H1 (cell line): ENCODE measurements around the gene CWC27. TPM values are rescaled to one million over a fixed set of nuclear protein-coding genes. Genes with fewer than 3 reads are reported as not detected.

Source experiments
- CTCF ChIA-PET: fragments of 300-600 bp; sonication (Branson Sonifier 250); formaldehyde crosslinking; loops from one replicate; lab custom pipeline; 2021; ENCODE audit not compliant: partially characterized antibody; lab: Charles Lee
- POLR2A ChIA-PET: fragments of 300-600 bp; sonication (Branson Sonifier 250); formaldehyde crosslinking; loops from one replicate; lab custom pipeline; 2021; ENCODE audit warnings: inconsistent platforms; ENCODE audit not compliant: partially characterized antibody; lab: Charles Lee
- DNase-seq, 2 experiments: peaks; one replicate each; pipeline versions ENCODE4 v3.0.0 to v3.0.0-alpha.2; 2010 to 2022; ENCODE audit warnings: low spot score in 2 of 2, low read depth in 1 of 2, mixed read lengths in 1 of 2
- FAIRE-seq: peaks from 2 replicates; lab custom pipeline; 2011; peaks lifted over from hg19 to GRCh38; lab: Jason Lieb, UNC
- H2AFZ ChIP-seq: 2 replicates; pipeline ENCODE4 v1.8.1; 2012; ENCODE audit warnings: low read length, inconsistent platforms
- H2AK5ac ChIP-seq: 2 replicates; pipeline ENCODE4 v1.6.1; 2013; ENCODE audit warnings: low read depth, low read length
- H2BK120ac ChIP-seq: replicated peaks from 2 replicates; pipeline ENCODE3; 2013; ENCODE audit warnings: low read depth, low read length, inconsistent platforms
- H2BK12ac ChIP-seq: 2 replicates; pipeline ENCODE4 v1.6.1; 2013; ENCODE audit warnings: low read depth, low read length
- H2BK15ac ChIP-seq: 2 replicates; pipeline ENCODE4 v1.6.1; 2013; ENCODE audit warnings: low read length
- H2BK20ac ChIP-seq: 2 replicates; pipeline ENCODE4 v1.6.1; 2013; ENCODE audit warnings: low read length
- H2BK5ac ChIP-seq: 2 replicates; pipeline ENCODE4 v1.6.1; 2013; ENCODE audit warnings: low read depth, low read length
- H3K14ac ChIP-seq: 2 replicates; pipeline ENCODE4 v1.6.1; 2013; ENCODE audit warnings: inconsistent platforms; ENCODE audit not compliant: insufficient read length
- H3K18ac ChIP-seq: 2 replicates; pipeline ENCODE4 v1.6.1; 2013; ENCODE audit warnings: low read length; ENCODE audit errors: extremely low read depth
- H3K23ac ChIP-seq: 2 replicates; pipeline ENCODE4 v1.6.1; 2013; ENCODE audit warnings: inconsistent platforms; ENCODE audit not compliant: insufficient read length
- H3K23me2 ChIP-seq: 2 replicates; pipeline ENCODE4 v1.6.1; 2013; ENCODE audit warnings: low read depth, low read length
- H3K27ac ChIP-seq: 2 replicates; pipeline ENCODE4 v1.6.1; 2011; ENCODE audit warnings: low read depth, low read length, inconsistent platforms
- H3K27me3 ChIP-seq, 4 experiments: replicated peaks in 1 of 4; 1 replicate in 1 of 4; 2 replicates in 3 of 4; pipeline versions ENCODE4 v1.6.1 to v1.8.1; 2011 to 2013; ENCODE audit warnings: low read length in 3 of 4, mild to moderate bottlenecking in 3 of 4, inconsistent platforms in 2 of 4, mixed read lengths in 2 of 4, moderate library complexity in 1 of 4; ENCODE audit not compliant: control insufficient read depth in 3 of 4, insufficient read depth in 3 of 4; ENCODE audit errors: extremely low read depth in 1 of 4
- H3K36me3 ChIP-seq, 4 experiments: 2 replicates each; pipeline versions ENCODE4 v1.6.1 to v1.8.1; 2011 to 2013; ENCODE audit warnings: mild to moderate bottlenecking in 4 of 4, low read length in 3 of 4, moderate library complexity in 2 of 4, control low read depth in 1 of 4, inconsistent platforms in 1 of 4; ENCODE audit not compliant: insufficient read depth in 4 of 4, control insufficient read depth in 2 of 4
- H3K4ac ChIP-seq: replicated peaks from 2 replicates; pipeline ENCODE3; 2013; ENCODE audit warnings: low read length, low read depth, mixed read lengths, inconsistent platforms; ENCODE audit not compliant: insufficient read length
- H3K4me1 ChIP-seq, 4 experiments: replicated peaks in 1 of 4; 1 replicate in 1 of 4; 2 replicates in 3 of 4; pipeline versions ENCODE4 v1.6.1 to v1.8.1; 2011 to 2013; ENCODE audit warnings: low read length in 3 of 4, inconsistent platforms in 2 of 4, mixed read lengths in 1 of 4; ENCODE audit not compliant: insufficient read depth in 4 of 4, control insufficient read depth in 3 of 4
- H3K4me2 ChIP-seq, 2 experiments: 2 replicates each; pipeline versions ENCODE4 v1.6.1 to v1.8.1; 2011 to 2013; ENCODE audit warnings: low read depth in 2 of 2, low read length in 2 of 2, control low read depth in 1 of 2, inconsistent platforms in 1 of 2, mild to moderate bottlenecking in 1 of 2; ENCODE audit not compliant: insufficient read depth in 1 of 2
- H3K4me3 ChIP-seq, 4 experiments: fragments of 200-600, 300-600 bp in 1 of 4; sonication (generic), shearing (Covaris generic), sonication (Bioruptor Twin) in 1 of 4; 2 replicates each; pipeline versions ENCODE4 v1.5.1 to v1.8.1; 2011 to 2016; ENCODE audit warnings: low read length in 4 of 4, low read depth in 3 of 4, control low read depth in 2 of 4, inconsistent platforms in 2 of 4, mild to moderate bottlenecking in 2 of 4, mixed read lengths in 1 of 4, moderate library complexity in 1 of 4; ENCODE audit not compliant: insufficient read depth in 2 of 4; ENCODE audit errors: extremely low read depth in 1 of 4
- H3K56ac ChIP-seq: replicated peaks from 2 replicates; pipeline ENCODE3; 2013; ENCODE audit warnings: low read depth, mild to moderate bottlenecking, mixed read lengths, low read length, inconsistent platforms; ENCODE audit not compliant: insufficient read length
- H3K79me1 ChIP-seq: 2 replicates; pipeline ENCODE4 v1.6.1; 2013; ENCODE audit warnings: low read depth, low read length, control low read depth
- H3K79me2 ChIP-seq, 2 experiments: 2 replicates each; pipeline versions ENCODE4 v1.6.1 to v1.8.1; 2012 to 2013; ENCODE audit warnings: low read length in 2 of 2, mild to moderate bottlenecking in 2 of 2, inconsistent platforms in 1 of 2; ENCODE audit not compliant: insufficient read depth in 2 of 2, control insufficient read depth in 1 of 2
- H3K9ac ChIP-seq, 4 experiments: replicated peaks in 1 of 4; 1 replicate in 1 of 4; 2 replicates in 3 of 4; pipeline versions ENCODE4 v1.6.1 to v1.8.1; 2011 to 2013; ENCODE audit warnings: low read depth in 3 of 4, low read length in 3 of 4, control low read depth in 2 of 4, mild to moderate bottlenecking in 2 of 4, moderate library complexity in 2 of 4, inconsistent platforms in 1 of 4; ENCODE audit errors: extremely low read depth in 1 of 4
- H3K9me3 ChIP-seq, 2 experiments: 2 replicates each; pipeline versions ENCODE4 v1.6.1 to v1.8.1; 2012 to 2013; ENCODE audit warnings: mild to moderate bottlenecking in 2 of 2, moderate library complexity in 2 of 2, control low read depth in 1 of 2, inconsistent platforms in 1 of 2, low read depth in 1 of 2, low read length in 1 of 2, mixed read lengths in 1 of 2; ENCODE audit not compliant: insufficient read depth in 2 of 2
- H4K20me1 ChIP-seq, 2 experiments: replicated peaks in 1 of 2; 2 replicates each; pipeline versions ENCODE3 to v1.8.1; 2011 to 2013; ENCODE audit warnings: inconsistent platforms in 2 of 2, low read length in 2 of 2, mild to moderate bottlenecking in 1 of 2; ENCODE audit not compliant: insufficient read depth in 2 of 2, control insufficient read depth in 1 of 2
- H4K5ac ChIP-seq: 2 replicates; pipeline ENCODE4 v1.6.1; 2013; ENCODE audit warnings: low read length, low read depth, mixed read lengths, inconsistent platforms; ENCODE audit not compliant: insufficient read length
- H4K8ac ChIP-seq: 2 replicates; pipeline ENCODE4 v1.8.0; 2013; ENCODE audit warnings: mild to moderate bottlenecking, moderate library complexity, low read length, inconsistent platforms; ENCODE audit not compliant: insufficient read depth; ENCODE audit errors: extremely low read depth
- H4K91ac ChIP-seq: replicated peaks from 2 replicates; pipeline ENCODE3; 2013; ENCODE audit warnings: low read length, mixed read lengths, inconsistent platforms; ENCODE audit not compliant: insufficient read length
- CHD1 ChIP-seq: IDR thresholded peaks from 2 replicates; pipeline ENCODE4 v1.6.1; 2012; ENCODE audit warnings: low read depth, low read length, improper control_type of control experiment
- JUND ChIP-seq: IDR thresholded peaks from 2 replicates; pipeline ENCODE4 v1.6.1; 2011; ENCODE audit warnings: mild to moderate bottlenecking, improper control_type of control experiment, low read length
- KDM4A ChIP-seq: IDR thresholded peaks from one replicate; pipeline ENCODE4 v1.7.1; 2012; ENCODE audit warnings: low read depth, mild to moderate bottlenecking, moderate library complexity, low read length, inconsistent platforms; ENCODE audit not compliant: severe bottlenecking
- KDM5A ChIP-seq: fragments of 200-600 bp; IDR thresholded peaks from 2 replicates; pipeline ENCODE4 v1.7.1; 2012; ENCODE audit warnings: mild to moderate bottlenecking, low read length, inconsistent platforms, mixed read lengths
- SIRT6 ChIP-seq: IDR thresholded peaks from one replicate; pipeline ENCODE4 v1.7.1; 2012; ENCODE audit warnings: low read length, inconsistent platforms
- WGBS, 2 experiments: shearing (Covaris generic) in 1 of 2; methylation state at CpG; one replicate each; pipeline versions ENCODE4 v1.1.6 to v1.1.7; 2013 to 2015; ENCODE audit warnings: low lambda C conversion rate in 2 of 2, mixed read lengths in 2 of 2, inconsistent platforms in 1 of 2, low coverage in 1 of 2, missing lambda C conversion rate in 1 of 2; ENCODE audit not compliant: insufficient replicate concordance in 2 of 2, insufficient coverage in 1 of 2, insufficient read length in 1 of 2; ENCODE audit errors: extremely low coverage in 1 of 2, missing lambda C conversion rate in 1 of 2; 5-methylcytosine and 5-hydroxymethylcytosine counted together
- polyA plus RNA-seq, 7 experiments: library from polyadenylated mRNA; depleted of rRNA in 3 of 7; stranded (reverse) in 5 of 7; unstranded in 2 of 7; fragments of >200 nt in 5 of 7; fragments of 200-250 nt in 2 of 7; gene quantifications; 1 replicate in 5 of 7; 2 replicates in 1 of 7; 4 replicates in 1 of 7; pipeline versions ENCODE4 v1.2.1 to v1.2.3, GENCODE V29; 2011 to 2013; ENCODE audit warnings: missing spikeins in 2 of 7, mixed read lengths in 2 of 7
- total RNA-seq: library from RNA; stranded (reverse); fragmentation: NEBNext Ultra II Directional; extraction: Animal tissue kit (Norgen Biotek cat#: 25700); gene quantifications from 2 replicates; pipeline ENCODE4 v1.2.1, GENCODE V29; 2021

CWC27 gene
- total and polyA plus RNA-seq, 2 of the 8 experiments (the other 6 are each of a cell fraction or from before 2014, with no cell fraction given): 24.9 to 43.4 TPM

GRCh38 chr5:64900618-64901017 lies 131.9 kb downstream of the CWC27 start:
- no peak overlapping the region for H3K27ac ChIP-seq
- POLR2A ChIA-PET: no interaction called here
- TF ChIP-seq KDM5A (no peak), JUND (no peak), SIRT6 (no peak), KDM4A (no peak), CHD1 (no peak)
- no peak overlapping the region for H4K8ac ChIP-seq
- FAIRE-seq: no peak
- H3K79me2 ChIP-seq: no peaks in the 10 kb centered on the region
- H3K4me1 ChIP-seq: no peaks in the 10 kb centered on the region
- no peak overlapping the region for H3K23ac ChIP-seq
- H3K14ac ChIP-seq: no peak overlapping the region
- no peak overlapping the region for H2AFZ ChIP-seq
- CTCF ChIA-PET: interaction anchor here (1.4 kb wide), 1 partner anchor 584 kb away, joined by 3 read pairs; no protein-coding TSS in a partner anchor
- H3K36me3 ChIP-seq: no peaks in the 10 kb centered on the region
- no peak overlapping the region for H3K56ac ChIP-seq
- H2BK12ac ChIP-seq: no peak overlapping the region
- no peak overlapping the region for H3K4me3 ChIP-seq
- no peak for DNase-seq
- H3K4ac ChIP-seq: no peak overlapping the region
- H3K4me2 ChIP-seq: no peak overlapping the region
- 90% methylated on average over 2 of the region's 2 CpGs; no CpG with 5 or more reads in 1 of the 2 experiments for WGBS, 2 experiments
- no peaks in the 10 kb centered on the region for H3K79me1 ChIP-seq
- H3K23me2 ChIP-seq: no peaks in the 10 kb centered on the region
- no peak overlapping the region for H2BK20ac ChIP-seq
- no peak overlapping the region for H4K5ac ChIP-seq
- H4K91ac ChIP-seq: no peak overlapping the region
- H3K9me3 ChIP-seq: no peaks in the 10 kb centered on the region
- no peaks in the 10 kb centered on the region for H3K27me3 ChIP-seq
- H3K18ac ChIP-seq: no peak overlapping the region
- H4K20me1 ChIP-seq: peaks cover 0 to 2% of the 10 kb centered on the region in 2 experiments
- no peak overlapping the region for H2AK5ac ChIP-seq
- no peak overlapping the region for H2BK120ac ChIP-seq
- no peak overlapping the region for H2BK15ac ChIP-seq
- no peak overlapping the region for H3K9ac ChIP-seq
- H2BK5ac ChIP-seq: no peak overlapping the region
